ENCODE data around the gene PHC2.

DNA sequence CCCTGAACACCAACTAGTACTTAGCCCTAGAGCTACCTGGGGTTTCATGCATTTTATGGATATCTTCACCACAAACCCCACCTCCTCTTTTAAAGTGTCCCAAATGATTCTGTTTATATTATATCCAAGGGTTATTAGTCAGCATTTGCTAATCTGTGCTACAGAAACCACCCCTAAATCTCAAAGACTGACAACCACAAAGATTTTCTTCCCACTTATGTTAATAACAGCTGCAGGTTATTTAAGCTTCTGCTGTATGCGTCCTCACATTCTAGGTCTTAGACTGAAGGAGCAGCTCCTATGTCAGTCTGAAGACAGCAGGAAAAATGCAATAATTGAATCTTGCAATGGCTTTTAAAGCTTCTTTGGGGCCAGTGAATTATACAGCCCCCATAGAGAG, 11.2 kb upstream of the PHC2 start:
- no peak for TF ChIP-seq POLR2A (IDR thresholded peaks at IDR 0.05)
- TF ChIP-seq, protein P1, sequence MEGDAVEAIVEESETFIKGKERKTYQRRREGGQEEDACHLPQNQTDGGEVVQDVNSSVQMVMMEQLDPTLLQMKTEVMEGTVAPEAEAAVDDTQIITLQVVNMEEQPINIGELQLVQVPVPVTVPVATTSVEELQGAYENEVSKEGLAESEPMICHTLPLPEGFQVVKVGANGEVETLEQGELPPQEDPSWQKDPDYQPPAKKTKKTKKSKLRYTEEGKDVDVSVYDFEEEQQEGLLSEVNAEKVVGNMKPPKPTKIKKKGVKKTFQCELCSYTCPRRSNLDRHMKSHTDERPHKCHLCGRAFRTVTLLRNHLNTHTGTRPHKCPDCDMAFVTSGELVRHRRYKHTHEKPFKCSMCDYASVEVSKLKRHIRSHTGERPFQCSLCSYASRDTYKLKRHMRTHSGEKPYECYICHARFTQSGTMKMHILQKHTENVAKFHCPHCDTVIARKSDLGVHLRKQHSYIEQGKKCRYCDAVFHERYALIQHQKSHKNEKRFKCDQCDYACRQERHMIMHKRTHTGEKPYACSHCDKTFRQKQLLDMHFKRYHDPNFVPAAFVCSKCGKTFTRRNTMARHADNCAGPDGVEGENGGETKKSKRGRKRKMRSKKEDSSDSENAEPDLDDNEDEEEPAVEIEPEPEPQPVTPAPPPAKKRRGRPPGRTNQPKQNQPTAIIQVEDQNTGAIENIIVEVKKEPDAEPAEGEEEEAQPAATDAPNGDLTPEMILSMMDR (IDR thresholded peaks at IDR 0.05), result no peak

Measured in heart left ventricle (tissue), 13 donors.